NCI-H526 treated with DMSO at 0.1 percent for 48 hours (cell line): ENCODE data around the gene AQP6.
"Not testable (repeated sequence)": the region's sequence is repeated elsewhere in the genome, so short reads cannot be mapped to it uniquely, and the experiment has no call there.

Source experiments
- DNase-seq: peaks from one replicate; lab custom pipeline; 2025; lab: John Stamatoyannopoulos, UW

The AQP6 gene

DNA sequence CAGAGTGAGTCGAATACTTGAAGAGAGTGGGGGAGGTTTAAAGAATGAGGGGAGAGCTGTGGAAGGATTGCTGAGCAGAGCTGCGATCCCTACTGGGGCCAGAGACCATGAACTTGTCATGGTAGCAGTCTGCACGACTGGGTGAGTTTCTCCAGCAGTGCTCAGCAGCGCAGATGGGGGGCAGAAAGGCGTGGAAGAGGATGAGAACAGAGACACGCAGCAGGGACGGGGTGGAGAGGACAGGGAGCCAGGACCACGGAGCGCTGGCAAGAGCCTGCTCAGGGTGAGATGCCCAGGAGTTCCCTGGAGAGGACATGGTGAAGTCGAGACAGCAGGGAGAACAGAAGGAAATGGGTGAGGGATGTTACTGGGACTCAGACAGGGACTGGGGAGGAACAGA is 2.1 kb upstream of the AQP6 start:
- no peak for DNase-seq

DNA sequence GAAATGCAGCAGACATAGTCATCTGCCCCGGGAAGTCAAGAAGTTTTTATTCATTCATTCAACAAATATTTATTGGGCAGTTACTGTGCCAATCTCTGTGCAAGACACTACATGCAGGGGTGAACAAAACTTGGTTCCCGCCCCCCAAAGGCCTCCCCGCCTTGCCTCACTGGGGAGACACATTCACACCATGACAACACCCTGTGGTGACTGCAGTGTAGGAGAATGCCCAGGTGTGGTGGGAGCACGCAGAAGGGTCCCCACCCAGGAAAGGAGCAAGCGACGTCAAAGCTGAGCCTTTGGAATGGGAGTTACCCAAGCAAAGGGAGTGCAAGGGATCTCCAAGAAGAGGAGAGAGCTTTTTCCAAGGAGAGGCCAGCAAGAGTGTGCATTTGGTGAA is 1.6 kb upstream of the AQP6 start:
- DNase-seq: no peak

DNA sequence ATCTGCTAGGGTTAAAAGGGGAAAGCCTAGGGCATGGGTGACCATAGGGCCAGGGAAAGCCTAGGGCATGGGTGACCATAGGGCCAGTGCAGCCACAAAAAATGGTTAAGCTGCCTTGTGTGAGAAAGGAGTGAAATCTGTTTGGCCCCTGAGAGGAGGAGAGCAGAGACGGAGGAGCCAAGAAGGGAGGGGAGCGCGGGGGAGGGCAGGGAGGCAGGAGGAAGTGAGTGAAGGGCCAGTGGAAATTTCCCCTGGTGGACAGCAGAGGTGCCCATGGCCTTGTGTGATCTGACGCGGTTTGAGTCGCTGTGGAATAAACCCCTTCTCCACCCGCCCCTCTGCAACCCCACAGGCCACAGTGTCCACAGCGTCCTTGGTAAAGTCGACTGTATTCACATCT is 618 bp upstream of the AQP6 start:
- no peak for DNase-seq

DNA sequence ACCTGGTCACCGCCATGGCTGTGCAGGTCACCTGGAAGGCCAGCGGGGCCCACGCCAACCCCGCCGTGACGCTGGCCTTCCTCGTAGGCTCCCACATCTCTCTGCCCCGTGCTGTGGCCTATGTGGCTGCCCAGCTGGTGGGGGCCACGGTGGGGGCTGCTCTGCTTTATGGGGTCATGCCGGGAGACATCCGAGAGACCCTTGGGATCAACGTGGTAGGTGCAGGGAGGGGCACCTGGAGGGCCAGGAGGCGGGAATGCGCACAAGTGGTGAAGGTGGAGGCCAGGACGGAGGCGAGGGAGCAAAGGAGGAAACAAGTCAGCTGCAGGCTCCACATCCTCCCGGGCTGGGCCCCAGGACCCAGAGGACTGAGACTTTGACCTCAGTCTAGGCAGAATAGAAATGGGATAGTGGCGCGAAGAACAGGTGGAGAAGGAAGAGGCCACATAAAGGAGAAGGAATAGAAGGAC is 649 bp downstream of the AQP6 start:
- DNase-seq: no peak

DNA sequence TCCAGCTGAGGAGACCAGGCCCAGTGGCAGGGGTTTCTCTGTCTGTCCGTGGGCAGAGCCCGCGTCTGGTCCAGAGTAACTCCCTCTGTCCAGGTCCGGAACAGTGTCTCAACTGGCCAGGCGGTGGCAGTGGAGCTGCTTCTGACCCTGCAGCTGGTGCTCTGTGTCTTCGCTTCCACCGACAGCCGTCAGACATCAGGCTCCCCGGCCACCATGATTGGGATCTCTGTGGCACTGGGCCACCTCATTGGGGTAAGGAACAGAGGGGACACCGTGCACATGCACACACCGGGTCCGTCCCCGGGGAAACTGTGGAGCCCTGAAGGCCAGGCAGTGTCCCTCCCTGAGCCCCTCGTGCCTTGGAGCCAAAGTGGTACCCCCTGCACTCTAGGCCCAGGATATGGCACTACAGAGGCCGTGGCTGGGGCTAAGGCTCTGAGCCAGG is 1.5 kb downstream of the AQP6 start:
- no peak for DNase-seq

DNA sequence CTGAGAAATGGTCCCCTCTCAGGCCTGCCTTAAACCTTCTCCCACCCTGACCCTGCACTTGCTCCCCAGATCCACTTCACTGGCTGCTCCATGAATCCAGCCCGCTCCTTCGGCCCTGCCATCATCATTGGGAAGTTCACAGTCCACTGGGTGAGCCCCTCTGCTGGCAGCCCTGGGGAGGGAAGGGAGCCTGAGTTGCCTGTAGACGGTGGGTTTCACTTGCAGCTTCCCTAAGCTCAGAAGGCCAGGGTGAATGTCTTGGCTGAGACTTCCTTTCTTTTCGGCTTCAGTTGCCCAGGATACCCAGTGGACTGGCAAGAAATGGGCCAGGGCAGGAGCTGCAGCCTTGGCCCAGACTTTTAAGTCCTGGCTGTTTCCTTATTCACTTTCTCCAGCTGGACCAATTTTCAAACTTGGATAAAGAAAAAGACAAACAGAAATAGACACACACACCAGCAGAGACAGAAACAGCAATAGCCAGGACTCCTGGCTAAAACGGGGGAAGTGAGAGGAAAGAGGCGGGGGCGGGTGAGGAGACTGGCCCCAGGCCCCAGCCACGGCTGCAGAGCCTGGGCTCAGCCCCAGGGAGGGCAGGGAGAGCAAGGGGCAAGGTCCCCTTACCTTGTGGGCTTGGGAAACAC is 2.0 kb downstream of the AQP6 start:
- DNase-seq: no peak

DNA sequence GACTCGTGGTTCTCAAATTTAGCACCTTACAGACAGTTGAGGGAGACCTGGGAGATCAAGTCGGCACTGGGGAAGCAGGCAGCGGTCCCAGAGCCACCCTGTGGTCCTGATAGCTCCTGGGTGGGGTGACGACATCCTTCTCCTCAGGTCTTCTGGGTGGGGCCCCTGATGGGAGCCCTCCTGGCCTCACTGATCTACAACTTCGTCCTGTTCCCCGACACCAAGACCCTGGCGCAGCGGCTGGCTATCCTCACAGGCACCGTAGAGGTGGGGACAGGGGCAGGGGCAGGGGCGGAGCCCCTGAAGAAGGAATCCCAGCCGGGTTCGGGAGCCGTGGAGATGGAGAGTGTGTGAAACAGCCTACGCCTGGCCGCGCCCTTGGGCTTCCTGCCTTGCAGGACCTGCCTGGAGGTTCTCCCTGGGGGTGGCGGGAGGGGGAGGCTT is 2.6 kb downstream of the AQP6 start:
- no peak for DNase-seq

DNA sequence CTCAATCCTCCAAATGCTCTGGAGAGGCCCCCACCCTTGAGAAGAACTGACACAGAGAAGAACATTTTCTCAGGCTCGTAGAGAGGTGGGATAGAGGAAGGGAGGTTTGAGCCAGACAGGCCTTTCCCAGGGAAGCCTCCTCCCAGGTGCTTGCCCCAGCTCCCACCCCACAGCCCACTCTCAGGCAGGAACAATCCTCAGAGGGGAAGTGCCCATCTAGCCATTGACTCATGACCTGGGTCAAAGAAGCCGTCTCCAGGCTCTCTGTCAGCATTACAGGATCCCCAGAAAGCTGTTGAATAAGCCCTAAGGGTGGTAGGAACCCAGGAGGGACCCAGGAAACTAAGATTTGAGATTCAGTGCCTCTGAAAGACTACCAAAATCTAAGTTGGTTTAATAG is 3.8 kb downstream of the AQP6 start:
- DNase-seq: no peak

DNA sequence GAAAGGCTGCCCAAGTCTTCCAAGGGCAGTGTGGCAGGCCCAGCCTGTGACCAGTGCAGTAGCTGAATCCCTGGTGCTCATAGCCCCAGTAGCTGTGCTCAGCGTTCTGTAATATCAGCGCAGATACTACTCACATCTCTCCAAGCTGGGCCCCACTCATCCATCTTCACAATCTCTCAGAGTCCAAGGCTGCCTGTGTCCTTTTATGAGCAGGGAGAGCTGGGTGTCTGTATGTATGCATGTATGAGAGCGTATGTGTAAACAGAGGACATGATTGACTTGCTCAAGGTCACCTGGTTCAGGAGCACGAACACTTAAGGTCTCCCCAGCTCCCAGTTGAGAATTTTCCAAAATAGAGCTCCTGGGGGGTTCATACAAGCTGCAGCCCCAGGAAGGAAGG is 5.4 kb downstream of the AQP6 start:
- DNase-seq: no peak

DNA sequence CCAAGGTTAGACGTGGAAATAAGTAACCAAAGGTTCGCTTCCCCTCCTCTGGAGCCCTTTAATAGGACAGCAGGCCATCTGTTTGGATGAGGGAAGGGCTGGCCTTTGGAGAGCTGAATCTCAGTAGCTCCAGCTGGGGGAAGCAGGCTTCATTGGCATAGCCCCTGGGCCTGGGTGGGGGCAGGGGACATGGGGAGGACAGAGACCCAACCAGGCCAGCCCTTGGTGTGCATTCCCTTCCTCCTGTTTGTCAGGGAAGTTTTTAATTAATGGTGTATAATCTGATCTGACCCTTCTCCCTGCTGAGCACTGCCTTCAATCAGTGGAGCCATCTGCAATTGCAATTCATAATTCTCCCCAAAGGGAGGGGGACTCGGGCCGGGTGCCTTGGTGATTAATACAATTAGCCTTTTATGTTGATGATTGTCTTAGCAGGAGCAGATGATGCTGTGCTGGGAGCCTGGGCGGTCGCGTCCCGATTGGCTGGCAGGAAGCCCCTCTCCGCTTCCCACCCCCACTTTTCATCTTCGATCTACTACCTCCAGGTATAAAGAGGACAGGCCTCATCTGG is 6.4 kb downstream of the AQP6 start:
- DNase-seq: no peak

DNA sequence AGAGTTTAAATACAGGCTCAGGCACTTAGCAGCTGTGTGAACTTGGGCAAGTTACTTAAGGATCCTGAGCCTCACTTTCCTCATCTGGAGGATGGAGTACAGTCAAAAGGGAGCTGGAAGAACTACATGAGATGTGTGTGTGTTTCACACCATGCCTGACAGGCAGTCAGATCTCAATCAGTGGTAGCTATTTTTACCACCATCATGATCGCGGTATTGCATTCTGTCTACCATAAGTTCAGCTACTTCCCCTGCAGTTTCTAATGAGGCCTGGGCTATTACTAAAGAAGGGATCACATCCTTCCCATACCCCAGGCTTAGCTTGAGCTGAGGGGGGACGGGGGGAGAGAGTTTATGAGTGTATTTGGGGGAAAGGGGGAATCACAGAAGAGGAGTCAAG is 7.0 kb downstream of the AQP6 start:
- no peak for DNase-seq

DNA sequence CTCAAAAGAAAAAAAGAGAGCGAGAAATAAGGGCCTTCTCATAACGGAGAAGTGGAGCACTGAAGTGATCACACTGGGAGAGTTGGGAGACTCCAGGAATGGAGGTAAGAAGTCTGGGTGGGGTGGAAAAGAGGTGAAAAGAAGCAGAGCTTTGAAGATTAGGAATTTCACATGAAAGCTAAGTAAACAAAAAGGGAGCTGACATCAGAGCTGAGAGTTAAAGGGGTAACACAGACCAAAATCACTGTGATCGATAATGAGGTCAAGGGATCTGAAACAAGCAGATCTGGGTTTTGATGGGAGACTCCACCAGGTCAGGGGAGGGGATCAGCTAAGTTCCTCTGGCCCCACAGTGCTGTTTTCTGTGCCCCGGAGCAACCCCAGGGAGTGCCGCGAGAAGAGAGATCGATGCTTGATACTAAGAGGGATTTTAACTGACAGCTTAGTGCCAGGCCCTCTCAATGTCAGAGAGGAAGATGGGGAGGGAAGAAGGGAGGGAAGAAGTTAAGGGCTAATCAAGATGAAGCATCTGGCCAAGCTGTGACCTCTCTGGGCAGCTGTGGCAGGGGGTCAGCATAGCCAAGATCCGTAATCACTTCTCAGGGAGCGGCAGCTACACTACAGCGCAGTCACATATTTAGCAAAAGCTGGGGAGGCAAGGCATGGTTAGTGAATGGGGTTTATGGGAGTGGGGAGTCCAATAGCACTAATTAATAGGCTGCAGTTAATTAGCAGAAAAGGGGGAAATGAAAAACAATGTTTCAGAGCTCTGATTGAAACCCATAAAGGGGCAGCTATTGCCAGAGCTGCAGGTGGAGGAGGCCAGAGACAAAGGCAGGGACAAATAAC is 8.0 kb downstream of the AQP6 start:
- no peak for DNase-seq

DNA sequence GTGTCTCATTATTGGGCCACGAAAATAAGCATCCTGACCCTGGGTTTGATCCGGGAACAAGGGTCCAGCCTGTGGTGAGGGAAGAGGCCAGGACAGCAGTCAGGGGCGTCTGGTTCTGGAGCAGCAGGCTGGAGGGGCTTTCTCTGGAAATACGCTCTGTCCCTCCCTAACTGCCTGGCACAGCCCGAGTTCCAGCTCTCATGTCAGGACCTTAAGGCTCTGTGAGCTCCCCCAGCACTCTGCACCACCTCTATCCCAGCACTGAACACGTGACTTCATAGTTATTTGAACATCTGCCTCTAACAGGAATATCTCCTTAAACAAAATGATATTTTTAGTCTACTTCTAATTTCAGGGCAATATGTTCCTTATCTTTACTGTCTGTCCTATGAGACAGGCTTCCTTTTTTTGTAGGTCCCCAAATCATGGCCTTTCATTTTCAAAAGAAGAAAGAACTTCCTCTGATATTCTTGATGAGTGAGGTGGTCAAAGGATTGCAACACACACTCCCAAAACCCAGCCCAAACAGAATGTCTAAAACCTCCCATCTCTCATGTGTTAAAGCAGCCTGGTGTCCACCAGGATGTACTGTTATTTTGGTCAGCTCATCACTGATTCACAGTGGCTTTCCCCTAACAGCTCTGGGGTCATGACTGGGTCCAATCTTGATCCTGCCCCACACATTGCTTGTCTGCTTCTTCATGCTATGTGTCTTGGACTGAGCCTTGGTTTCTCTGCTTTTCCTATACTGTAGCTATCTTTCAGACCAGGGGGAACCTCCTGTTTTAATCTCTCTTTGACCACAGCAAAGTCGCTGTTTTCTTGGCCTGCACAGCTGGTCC is 9.7 kb downstream of the AQP6 start:
- DNase-seq: no peak

DNA sequence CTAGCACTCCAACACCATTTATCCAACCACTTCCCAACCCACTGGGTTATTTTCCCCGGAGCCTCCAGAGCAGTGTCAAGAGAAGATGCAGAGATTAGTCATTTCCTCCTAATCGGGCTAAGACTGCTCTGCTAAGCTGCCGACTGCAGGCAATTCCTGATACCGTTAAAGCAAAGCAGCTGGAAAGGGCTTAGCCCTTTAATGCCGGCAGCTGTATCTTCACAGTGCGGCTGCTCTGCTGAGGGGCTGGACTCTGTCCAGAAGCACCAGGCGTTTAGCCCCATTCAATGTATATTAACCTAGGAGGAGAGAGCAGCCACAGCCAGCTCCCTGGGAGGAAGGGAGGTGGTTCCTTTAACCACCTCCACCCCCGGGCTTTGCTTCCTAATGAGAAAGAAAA is 11.1 kb downstream of the AQP6 start:
- DNase-seq: no peak

DNA sequence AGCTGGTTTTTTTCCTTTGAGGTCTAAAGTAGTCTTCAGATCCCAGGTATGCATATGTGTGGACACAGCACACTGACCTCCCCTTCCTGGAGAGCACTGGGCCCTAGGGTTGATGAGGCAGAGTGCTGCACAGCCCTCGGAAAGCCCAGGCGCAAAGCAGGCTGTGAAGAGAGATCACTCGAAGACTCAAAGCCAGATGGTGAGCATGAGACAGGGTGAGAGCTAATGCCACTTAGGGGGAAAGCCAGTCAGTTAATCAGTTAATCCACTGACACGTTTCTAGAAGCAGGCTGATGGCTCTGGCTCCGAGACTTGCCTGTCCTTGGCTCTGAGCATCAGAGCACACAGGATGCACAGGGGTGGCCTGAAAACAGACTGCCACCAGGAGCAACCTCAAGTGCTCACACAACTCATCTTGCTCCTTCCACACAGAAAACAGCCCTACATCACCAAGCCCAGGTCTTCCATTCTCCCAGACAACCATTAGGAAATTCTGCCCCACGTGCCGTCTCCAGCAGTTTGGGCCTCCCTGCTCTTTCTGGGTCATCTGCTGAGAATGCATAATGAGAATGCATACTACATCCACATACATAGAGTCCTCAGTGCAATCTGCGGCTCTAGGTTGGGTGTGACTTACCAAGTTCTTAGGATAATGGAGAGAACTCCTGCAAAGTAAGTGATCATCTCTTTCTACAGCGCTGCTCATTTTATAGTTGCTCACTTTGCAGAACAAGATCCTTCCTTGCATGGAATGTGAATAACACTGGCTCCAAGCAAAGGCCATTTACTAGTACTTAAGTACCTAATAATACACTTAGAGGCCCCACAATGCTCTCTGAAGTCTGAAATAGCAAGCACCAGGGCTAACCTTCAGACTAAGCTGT is 12.0 kb downstream of the AQP6 start:
- DNase-seq: no peak

DNA sequence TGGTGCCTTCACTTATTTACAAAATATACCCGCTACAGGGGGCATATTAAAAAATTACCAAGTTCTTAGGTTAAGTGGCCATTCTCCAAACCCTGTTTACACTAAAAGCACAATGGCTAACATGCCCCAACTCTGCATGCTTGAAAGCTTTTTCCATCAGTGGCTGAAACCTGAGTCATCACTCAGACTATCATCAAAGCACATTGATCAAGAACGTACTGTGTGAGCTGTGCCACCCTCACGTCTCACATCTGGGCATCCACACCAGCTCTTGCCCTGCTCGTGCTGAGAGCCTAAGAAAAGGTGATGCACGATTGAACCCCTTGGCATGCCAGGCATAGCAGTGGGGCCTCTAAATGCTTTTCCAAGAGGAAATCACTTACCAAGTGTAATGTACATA is 13.2 kb downstream of the AQP6 start:
- no peak for DNase-seq

DNA sequence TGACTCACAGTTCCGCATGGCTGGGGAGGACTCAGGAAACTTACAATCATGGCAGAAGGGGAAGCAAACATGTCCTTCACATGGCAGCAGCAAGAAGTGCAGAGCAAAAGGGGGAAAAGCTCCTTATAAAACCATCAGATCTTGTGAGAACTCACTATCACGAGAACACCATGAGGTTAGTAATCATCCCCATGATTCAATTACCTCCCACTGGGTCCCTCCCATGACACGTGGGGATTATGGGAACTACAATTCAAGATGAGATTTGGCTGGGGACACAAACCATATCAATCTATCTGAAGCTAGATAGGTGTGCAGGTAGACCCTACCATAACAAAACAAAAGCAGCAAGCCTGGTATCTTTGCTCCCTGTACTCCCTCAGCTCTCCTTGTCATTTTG is 13.7 kb downstream of the AQP6 start:
- DNase-seq: not testable (repeated sequence)

DNA sequence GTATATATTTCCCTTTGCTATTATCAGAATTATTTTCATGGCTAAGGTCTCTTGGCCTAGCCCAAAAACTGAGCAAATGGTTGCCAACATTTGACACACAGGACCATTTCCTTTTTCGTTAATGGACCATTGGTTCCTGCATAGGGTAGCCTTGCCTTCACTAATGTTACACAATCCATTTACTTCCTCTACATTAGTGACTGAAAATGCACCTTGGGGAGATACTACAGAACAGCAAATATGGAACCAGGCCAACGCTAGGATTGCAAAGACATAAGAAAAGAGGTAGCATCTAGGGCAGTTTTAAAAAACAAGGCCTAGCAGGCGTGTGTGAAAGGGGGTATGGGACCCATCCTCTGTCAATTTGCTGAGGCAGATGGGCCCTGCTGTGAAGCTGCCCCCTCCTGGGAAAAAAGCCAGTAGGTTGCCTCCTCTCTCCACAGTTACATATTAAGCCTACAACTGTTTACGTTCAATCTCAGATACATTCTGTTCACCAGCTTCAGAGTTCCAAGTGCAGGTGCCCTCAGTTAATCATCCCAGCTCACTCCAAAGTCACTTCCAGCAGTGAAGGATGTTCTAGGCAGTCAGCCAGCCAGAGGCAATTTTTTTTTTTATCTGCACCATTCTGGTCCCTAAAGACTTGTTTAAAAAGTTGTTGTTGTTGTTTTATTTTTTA is 15.0 kb downstream of the AQP6 start:
- DNase-seq: no peak

DNA sequence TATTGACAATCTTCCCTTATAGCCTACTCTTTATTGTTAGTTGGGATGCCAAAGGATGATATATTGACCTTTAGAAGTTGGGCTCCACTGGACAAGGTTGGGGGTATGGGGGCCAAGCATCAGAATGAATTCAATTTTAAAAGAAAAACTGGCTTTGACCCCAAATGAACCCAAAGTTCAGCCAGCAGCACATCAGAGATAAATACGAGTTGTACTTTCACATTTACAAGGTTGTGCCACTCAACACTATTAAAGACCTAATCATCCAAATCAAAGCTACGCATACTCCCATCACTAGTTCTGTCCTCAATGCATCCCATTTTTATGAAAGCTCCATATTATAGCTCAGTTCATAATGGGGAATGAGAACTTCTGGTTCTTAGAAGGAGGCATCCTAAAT is 16.7 kb downstream of the AQP6 start:
- DNase-seq: not testable (repeated sequence)

DNA sequence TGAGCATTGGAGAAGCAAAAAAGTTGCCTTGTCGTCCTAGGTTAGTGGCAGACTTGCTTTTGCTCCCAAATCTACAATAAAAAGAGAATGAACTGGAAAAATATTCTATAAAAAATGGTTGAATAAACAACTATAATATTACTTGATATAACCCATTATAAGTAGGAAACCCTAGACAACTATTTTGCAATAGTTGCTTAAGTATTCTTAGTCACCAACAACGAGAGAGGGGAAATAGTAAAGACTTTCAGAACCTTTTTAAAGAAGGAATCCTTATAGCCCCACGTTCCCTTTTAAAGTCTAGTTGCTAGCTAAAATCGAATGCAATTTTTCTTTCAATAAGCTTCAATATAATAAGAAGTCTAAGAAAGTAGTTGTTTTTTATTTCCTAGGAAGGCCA is 17.5 kb downstream of the AQP6 start:
- no peak for DNase-seq

DNA sequence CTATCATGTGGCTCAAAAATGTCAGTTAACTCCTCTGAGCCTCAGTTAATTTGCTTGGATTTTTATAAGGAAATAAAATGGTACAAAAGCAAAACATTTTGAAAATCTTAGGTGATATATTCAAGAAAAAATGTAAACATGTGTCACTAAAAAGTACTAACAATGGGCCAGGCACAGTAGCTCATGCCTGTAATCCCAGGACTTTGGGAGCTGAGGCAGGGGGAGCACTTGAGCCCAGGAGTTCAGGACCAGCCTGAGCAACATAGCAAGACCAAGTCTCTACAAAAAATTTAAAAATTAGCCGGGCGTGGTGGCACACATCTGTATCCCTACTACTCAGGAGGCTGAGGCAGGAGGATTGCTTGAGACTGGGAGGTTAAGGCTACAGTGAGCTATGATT is 25.7 kb downstream of the AQP6 start:
- no peak for DNase-seq
